CD1c-positive myeloid dendritic cell (primary cell): ENCODE results near the gene CUTA.

ENCODE experiments used
- DNase-seq: peaks from one replicate; pipeline ENCODE4 v3.0.0-alpha.2; 2016; ENCODE audit errors: extremely low spot score

Gene CUTA

DNA sequence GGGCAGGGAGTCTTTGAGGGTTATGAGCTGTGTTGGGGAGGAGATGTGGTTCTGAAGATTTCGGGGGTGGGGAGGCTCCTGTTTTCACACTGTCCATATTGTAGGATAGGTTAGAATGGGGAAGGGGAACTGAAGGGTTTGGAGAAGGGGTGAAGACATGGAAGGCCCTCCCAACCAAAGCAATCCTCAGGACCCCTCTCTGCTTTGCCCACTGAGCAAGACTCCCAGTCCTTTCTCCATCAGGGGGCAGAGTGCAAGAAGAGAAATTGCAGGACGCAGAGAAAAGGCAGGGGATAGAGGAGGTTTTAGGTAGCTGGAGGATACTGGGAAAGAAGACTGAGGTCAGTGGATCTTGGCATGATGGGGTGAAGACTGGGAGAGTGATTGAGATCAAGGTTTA, 5.9 kb upstream of the CUTA start:
- no peak for DNase-seq

DNA sequence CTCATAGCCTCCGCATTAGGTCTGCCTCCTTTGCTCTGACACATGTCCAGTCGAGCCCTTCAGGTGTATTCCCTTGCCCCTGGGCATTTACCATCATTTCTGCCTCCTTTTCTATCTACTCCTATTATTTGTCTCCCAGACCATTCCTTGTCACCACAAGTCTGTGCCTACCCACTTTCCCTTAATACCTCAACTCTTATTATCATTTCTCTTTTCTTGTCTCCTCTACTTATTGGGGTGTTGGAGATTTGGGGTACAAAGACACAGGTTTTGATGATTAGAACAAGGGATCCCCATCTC, 3.4 kb upstream of the CUTA start:
- no peak for DNase-seq

DNA sequence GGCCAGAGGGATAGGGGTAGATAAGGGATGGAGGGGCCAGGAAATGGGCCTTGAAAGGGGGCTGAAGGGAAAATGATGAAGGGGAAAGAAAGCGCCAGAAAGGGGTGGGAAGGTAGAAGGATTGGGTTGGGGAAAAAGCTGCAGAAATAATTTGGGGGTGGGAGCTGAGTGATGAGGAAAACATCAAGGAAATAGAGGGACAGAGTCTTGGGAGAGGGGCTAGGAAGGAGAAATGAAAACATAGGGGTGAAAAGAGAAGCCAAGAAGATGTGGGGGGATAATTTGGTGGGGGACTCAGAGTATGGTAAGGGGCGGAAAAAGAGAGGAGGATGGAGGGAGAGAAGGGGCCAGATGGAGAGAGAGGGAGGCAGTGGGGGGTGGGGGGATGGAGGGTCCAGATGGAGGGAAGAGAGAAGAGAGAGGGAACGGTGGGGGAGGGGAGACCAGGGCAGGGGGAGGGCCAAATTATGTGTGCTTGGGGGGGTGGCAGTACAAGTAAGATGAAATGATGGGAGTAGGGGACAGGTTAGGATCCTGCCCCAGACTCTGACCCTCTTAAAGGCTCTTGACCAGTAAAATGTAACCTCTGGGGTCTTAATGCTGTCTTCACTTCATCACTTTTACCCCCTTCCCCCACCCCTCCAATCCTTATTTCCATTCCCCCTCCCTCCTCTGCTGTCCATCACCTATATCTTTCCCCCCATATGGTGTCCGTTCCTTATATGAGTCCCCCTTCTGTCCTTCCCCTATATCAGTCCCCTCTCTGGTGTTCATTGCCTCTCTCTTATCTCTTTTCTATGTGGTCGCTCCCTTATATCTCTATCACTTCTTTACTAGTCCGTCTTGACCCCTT, 2.8 kb upstream of the CUTA start:
- no peak for DNase-seq

DNA sequence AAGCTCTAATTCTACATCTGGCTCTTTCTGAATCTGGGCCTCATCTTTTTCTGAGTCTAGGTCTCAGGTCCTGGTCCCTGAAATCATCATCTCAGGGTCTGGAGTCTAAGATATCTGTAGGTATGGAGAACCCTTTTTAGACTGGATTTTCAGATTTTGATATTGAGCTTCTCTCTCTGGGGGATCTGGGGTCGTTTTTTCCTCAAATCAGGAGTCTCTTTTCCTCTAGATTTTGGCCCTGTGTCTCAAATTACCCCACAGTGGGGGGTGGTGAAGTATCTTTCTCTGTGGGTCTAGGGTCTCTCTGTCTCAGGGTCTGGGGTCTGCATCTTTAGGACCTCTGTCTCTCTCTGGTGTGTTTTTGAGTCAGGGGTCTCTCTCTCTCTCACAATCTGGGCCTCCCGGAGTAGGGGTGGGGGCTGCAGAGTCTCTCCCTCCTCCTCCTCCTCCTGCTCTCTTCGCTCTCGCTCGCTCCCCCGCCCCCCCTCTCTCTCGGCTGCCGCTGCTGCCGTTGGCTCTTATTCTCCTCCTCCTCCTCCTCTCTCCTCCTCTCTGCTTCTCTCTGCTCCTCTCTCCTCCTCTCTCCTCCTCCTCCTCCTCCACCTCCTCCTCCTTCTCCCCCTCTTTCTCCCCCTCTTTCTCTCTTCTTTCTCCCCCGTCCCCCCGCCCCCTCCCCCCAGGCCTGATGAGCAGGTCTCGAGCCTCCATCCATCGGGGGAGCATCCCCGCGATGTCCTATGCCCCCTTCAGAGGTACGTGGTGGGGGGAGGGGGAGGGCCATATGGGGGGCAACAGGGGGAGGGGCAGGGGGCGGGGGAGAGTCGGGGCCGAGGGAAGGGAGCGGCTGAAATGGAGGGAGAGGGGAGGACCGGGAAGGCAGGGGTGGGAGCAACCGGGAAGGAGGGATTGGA, 1.9 kb upstream of the CUTA start, which contains the start of gene SYNGAP1:
SYNGAP1 (plus strand) TSS at position 486 of the 911 bp plus-strand sequence; CDS start at position 686, 200 bp downstream.
- DNase-seq = no peak

DNA sequence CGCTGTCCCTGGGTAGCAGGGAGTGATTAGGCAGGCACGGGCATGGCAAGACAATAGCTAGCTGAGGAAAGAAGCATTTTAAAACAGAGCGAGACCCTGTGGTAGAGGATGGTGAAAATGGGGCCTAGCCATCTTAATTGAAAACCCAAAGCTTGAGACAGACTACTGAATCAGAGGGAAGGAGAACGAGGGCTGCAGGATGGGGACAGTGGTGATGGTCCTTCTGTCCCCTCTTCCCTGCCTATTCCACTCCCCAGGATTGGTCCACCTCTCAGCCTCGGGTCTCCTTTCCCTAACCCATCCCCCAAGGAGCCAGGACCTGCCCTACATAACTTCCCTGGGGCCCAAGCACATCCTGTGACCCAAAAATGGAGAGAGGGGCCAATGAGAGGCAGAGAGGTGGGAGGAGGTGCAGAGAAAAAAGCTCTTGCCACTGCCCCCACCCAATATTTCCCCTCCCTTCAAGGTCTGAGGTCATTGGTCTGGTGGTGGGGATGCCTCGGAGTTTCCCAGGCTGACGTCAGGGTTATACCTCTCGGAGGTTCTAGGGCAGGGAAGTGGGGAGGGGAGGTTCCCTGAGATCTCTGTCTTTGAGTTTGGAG, 884 bp upstream of the CUTA start:
- DNase-seq = no peak

DNA sequence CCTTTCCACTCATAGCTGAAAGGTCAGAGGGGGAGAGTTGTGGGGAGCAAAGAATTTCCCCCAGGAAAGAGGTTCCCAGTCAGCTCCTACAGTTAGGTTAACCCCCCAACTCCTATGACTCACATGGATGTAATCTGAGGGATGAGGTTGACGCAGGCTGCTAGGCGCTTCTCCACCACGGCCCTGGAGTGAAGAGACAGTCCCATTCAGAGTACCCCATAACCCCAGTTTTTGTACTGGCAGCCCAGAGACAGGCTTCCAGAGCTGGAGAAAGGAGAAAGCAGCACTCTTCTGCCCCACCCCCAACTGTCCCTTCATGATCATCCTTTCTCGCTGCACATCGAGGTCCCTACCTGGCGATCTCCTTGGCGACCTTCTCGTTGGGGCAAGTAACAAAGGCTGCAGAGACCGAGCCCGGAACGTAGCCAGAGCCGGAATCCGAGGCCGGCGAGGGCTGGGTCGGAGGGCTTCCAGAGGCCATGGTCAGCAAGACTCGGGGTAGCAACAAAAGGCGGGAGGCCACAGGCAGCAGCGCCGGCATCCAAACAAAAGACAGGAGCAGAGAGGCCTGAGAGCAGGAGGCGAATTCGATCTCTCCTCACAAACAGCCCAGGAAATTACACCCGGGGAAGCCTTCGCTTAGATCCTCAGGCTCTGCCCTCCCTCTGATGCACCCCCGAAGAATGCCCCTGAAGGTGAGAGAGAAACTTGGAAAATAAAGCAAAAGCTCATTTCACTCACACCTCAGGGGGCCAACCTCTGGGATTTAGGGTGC, 592 bp downstream of the CUTA start:
- DNase-seq = no peak

DNA sequence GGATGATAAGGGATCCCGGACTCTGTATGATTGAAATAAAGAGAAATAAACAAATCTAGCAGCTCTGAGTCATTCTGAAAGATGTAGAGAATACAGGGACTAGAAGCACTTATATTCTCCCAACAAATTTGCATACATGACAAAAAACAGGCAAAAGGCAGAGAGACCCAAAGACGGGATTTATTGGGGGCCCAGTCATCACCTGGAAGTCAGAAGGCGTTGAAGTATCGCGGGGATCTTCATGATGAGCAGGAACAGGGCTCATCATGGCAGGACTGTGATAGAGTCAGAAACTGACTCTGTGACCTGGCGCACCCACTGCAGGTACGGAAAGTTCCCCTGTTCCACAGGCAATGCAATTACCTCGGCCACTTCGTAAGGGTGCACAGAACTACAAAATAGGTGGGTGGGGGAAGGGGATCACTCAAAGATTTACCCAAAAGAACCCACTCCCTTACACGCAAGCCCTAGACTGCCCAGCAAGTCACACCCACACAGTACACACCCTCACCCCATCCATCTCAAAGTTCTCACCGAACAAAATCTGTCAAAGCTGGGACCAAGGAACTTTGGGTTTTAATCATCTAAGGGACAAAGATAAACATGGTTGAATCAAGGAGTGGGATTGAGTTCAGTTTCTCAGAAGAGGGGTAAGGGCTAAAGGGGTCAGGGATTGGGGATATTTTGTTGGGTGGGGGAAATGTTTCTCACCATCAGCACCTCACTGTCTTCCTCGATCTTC, 1.4 kb downstream of the CUTA start:
- no peak for DNase-seq

DNA sequence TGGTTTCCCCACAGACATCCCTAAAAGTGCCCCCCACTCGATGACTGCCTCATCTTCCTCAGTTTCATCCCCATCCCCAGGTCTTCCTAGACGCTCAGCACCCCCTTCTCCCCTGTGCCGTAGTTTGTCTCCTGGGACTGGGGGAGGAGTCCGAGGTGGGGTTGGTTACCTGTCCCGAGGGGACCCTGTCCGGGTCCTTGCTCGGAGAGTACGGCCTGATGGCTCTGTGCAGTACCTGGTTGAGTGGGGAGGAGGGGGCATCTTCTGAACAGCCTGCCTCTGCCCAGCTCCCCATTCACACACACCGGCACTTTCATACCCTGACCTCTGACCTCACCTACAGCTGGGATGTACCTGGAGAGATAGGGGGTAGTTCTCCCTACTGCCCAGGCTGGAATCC, 2.1 kb downstream of the CUTA start:
- no peak for DNase-seq

DNA sequence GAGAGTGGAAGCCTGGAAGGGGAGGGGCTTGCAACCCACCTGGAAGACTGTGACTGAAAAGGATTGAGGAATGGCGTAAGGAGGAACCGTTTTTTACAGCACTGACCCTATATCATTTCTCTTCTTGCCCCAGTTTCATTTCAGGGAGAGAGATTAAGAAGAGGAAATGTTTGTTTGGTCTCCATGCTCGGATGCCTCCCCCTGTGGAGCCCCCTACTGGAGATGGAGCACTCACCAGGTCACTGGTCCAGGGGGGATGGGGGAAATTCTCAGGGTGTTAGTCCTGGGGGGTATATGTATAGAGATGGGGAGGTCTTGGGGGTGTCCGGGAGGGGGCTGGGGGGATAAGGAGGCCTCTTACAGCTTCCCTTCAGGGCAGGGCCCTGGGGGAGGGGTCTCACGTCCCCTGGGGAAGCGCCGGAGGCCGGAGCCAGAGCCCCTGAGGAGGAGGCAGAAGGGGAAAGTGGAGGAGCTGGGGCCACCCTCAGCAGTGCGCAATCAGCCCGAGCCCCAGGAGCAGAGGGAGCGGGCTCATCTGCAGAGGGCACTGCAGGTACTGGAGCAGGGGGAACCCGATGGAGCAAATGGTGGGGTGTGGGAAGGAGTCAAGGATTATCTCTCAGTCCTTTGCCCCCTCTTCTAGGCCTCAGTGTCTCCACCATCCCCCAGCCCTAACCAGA, 3.2 kb downstream of the CUTA start:
- DNase-seq = no peak

DNA sequence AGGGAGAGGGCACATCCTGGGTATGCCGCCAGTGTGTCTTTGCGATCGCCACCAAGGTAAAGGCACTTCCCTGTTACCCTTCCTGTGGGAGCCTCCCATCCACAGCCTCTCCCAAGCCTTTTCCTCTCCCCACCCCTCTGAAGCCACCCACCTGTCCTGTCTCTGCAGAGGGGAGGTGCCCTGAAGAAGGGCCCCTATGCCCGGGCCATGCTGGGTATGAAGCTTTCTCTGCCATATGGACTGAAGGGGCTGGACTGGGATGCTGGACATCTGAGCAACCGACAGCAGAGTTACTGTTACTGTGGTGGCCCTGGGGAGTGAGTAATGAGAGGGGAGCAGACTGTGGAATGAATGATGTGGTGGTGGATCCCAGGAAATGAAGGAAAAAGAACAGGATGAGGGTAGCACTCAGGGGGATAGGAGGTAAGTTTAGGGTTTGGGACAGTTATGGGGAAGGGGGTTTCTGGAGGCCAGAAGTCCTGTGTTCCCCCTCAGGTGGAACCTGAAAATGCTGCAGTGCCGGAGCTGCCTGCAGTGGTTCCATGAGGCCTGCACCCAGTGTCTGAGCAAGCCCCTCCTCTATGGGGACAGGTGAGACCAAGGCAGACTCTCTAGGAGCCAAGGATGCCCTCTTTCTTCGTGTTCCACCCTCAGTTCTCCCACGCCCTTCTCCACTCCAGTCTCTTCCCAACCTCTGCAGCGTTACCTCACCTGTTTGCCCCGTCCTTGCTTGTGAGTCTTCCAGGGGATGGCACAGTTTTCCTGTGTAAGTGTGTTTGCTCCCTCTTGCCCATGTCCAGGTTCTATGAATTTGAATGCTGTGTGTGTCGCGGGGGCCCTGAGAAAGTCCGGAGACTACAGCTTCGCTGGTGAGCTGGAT, 4.4 kb downstream of the CUTA start:
- no peak for DNase-seq

DNA sequence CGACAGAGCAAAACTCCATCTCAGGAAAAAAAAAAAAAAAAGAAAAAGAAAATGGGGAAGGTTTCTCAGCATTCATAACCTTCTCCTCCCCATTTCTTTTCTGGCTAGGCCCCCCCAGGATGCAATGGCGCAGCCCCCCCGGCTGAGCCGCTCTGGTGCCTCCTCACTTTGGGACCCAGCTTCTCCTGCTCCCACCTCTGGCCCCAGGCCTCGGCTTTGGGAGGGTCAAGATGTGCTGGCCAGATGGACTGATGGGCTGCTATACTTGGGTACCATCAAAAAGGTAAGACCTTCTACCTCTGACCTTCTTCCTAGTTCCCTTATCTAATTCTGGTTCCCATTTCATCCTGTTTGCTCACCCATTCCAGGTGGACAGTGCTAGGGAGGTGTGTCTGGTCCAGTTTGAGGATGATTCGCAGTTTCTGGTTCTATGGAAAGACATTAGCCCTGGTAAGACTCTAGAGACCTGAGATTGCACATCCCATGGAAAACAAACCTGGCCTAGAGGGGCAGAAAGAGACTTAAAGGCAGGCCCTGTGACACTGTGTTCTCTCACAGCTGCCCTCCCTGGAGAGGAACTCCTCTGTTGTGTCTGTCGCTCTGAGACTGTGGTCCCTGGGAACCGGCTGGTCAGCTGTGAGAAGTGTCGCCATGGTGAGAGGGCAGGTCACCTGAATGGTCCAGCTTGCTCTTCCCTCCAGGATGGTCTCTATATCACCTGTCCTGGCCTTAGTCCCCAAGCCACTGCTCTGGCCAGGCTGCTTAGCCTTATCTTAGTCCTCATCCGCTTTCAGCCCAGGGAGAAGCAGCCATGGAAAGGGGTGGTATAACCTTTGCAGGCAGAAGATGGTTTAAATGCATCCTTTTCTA, 5.5 kb downstream of the CUTA start:
- no peak for DNase-seq

DNA sequence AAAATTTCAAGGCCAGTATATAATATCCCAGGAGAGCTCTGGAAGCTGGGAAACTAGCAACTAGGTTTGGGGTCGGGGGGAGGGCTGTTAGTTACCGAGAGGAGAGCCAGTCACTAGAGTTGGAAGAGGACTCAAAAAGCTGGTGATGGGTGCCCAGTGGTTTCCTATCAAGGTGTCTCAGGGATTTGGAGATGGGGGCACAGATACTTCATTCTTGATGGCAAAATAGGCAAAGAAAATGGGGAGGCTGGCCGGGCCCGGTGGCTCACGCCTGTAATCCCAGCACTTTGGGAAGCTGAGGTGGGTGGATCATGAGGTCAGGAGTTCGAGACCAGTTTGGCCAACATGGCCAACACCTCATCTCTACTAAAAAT, 6.3 kb downstream of the CUTA start:
- DNase-seq = no peak

DNA sequence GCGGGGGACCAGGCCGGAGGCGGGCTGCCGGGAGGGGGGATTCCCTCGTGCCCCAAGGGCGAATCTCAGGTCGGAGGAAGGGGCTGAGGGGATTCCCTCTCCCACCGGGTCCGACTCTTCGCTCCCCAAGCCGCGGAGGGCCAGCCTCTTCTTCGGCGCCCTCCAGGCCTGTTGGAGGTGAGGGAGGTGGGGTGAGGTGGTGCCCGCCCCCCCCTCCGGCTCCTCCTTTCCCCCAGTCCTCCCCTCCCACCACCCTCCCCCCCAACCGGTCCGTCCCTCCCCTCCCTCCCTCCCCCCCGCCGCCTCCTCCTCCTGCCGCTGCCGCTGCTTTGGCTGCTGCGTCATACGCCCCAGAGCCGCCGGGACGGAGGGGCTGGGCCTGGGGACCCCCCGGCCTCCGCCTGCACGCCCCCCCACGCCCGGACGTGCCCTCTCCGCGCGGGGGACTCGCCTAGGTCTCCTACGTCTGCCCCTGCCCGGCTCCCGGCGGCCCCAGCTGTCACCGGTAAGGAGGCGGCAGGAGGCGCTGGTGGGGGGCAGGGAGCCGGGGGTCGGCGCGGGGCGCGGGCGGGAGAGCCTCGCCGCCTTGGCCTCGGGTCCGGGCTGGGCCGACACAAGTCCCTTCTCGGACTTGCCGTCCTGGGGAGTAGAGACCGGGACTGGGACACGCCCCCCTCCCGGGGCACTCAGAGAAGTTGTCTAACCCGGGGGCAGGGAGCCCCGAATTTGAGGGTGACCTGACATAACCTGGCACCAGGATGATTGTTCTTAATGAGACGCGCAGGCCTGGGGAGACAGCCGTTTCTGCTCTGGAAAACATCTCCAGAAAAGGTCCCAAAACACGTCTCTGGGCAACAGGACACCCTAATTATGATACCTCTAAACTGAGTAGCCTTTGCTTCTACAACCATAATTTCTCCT, 6.9 kb downstream of the CUTA start, which contains the start of gene PHF1:
PHF1 (plus strand) TSS at position 304 of the 921 bp plus-strand sequence. CDS start 1,250 bp downstream, outside the sequence.
- DNase-seq = no peak

DNA sequence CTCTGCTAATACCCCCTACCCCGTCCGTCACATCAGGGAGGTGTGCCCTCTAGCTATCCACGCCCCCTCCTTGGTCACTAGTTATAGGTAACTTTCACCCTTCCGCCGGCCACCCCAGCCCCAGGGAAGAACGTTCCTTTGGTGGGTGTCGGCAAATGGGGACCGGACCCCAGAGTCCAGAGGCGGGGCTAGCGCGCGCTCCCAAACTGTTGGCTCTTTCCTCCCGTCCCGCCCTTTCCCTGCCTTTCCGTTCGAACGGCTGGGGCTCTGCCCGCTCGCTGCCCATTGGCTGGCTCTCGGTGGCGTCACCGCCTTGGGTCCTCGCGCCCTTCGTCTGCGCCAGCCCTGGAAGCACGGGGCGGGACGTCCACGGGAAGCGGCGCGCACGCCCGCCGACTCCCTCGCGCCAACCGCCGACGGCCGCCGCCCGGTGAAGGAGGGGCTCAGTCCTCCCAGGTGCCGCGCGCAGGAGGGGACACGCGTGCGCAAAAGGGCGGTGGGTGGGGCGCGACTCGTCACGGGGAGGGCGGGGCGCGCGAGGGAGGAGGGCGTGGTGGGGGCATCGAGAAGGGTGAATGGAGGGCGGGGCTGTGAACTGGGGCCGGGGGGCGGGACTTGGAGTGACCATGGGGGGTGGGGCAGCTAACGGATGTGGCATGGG, 7.7 kb downstream of the CUTA start:
- peak; percentile 99 for DNase-seq

DNA sequence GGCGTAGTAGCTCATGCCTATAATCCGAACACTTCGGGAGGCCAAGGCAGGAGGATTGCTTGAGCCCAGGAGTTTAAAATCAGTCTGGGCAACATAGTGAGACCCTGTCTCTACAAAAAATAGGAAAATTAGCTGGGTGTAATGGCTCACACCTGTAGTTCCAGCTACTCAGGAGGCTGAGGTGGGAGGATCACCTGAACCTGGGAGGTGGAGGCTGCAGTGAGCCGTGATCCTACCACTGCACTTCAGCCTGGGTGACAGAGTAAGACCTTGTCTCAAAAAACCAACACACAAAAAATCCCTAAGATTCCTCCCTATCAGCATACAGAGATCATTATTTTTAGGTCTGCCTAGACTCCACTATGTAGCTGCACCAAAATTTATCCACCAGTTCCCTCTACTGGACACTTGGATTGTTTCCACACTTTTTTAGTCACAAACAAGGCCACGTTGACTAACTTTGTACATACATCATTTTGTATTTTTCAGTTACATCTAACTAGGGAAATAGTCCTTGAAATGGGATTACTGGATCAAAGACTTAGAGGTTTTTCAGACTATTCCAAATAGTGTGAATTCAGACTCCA, 10.7 kb downstream of the CUTA start:
- peak; percentile 54 for DNase-seq

DNA sequence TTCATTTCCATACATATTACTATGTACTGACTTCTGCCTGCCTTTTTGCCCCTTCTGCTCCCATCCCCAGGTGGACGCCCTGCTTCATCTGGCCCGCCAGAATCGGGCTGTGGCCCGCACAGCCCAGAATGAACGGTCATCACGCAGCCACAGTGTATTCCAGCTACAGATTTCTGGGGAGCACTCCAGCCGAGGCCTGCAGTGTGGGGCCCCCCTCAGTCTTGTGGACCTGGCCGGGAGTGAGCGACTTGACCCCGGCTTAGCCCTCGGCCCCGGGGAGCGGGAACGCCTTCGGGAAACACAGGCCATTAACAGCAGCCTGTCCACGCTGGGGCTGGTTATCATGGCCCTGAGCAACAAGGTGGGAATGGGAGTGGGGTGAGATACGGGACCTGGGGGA, 11.8 kb downstream of the CUTA start:
- no peak for DNase-seq
